Parathyroid adenoma (tissue), 2 donors: Measurements from ENCODE around the gene MELK.

Experiments used
- H2AFZ ChIP-seq: fragments of 300-600 bp; sonication (generic); one replicate; pipeline ENCODE4 v1.7.0; 2017; ENCODE audit warnings: antibody characterized with exemption, mild to moderate bottlenecking
- H3K27ac ChIP-seq: fragments of 300-600 bp; sonication (generic); one replicate; pipeline ENCODE4 v1.7.0; 2017
- H3K27me3 ChIP-seq: fragments of 300-600 bp; sonication (generic); one replicate; pipeline ENCODE4 v1.7.0; 2017; ENCODE audit warnings: low read length; ENCODE audit not compliant: control insufficient read depth, insufficient read depth
- H3K36me3 ChIP-seq: fragments of 300-600 bp; sonication (generic); one replicate; pipeline ENCODE4 v1.7.0; 2017; ENCODE audit warnings: low read length; ENCODE audit not compliant: control insufficient read depth, insufficient read depth
- H3K4me1 ChIP-seq: fragments of 300-600 bp; sonication (generic); one replicate; pipeline ENCODE4 v1.7.0; 2017; ENCODE audit warnings: control low read depth
- H3K4me2 ChIP-seq: fragments of 300-600 bp; sonication (generic); one replicate; pipeline ENCODE4 v1.7.0; 2017; ENCODE audit warnings: low read length
- H3K4me3 ChIP-seq: fragments of 300-600 bp; sonication (generic); one replicate; pipeline ENCODE4 v1.7.0; 2017; ENCODE audit warnings: low read depth, low read length
- H3K79me2 ChIP-seq: fragments of 300-600 bp; sonication (generic); one replicate; pipeline ENCODE4 v1.7.0; 2017; ENCODE audit warnings: control low read depth
- H3K9ac ChIP-seq: fragments of 300-600 bp; sonication (generic); one replicate; pipeline ENCODE4 v1.7.0; 2017; ENCODE audit warnings: mild to moderate bottlenecking
- H3K9me3 ChIP-seq: fragments of 300-600 bp; sonication (generic); one replicate; pipeline ENCODE4 v1.7.0; 2017; ENCODE audit warnings: low read length; ENCODE audit not compliant: control insufficient read depth
- TF ChIP-seq, protein P1 (sequence below): fragments of 300-600 bp; sonication (generic); IDR thresholded peaks from one replicate; pipeline ENCODE4 v1.7.0; 2017; ENCODE audit warnings: antibody characterized with exemption, mild to moderate bottlenecking
- donor health status: primary hyperparathyroidism.

The MELK gene

DNA sequence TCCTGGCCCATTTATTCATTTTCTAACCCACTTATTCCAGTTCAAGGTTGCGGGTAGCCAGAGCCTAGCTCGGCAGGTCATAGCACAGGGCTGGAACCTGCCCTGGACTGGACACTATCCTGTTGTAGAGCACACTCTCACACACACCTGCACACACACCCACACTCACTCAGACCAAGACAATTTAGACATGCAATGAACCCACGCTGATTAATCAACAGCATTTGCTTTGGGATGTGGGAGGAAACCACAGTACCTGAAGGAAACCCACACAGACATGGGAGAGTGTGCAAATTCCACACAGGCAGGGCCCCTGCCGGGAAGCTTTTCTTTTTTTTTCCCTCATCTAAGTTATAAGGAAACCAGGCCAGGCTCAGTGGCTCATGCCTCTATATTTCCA, 34.8 kb upstream of the MELK start:
- H3K4me1 ChIP-seq, result no peaks in the 10 kb centered on the region
- TF ChIP-seq, protein P1, sequence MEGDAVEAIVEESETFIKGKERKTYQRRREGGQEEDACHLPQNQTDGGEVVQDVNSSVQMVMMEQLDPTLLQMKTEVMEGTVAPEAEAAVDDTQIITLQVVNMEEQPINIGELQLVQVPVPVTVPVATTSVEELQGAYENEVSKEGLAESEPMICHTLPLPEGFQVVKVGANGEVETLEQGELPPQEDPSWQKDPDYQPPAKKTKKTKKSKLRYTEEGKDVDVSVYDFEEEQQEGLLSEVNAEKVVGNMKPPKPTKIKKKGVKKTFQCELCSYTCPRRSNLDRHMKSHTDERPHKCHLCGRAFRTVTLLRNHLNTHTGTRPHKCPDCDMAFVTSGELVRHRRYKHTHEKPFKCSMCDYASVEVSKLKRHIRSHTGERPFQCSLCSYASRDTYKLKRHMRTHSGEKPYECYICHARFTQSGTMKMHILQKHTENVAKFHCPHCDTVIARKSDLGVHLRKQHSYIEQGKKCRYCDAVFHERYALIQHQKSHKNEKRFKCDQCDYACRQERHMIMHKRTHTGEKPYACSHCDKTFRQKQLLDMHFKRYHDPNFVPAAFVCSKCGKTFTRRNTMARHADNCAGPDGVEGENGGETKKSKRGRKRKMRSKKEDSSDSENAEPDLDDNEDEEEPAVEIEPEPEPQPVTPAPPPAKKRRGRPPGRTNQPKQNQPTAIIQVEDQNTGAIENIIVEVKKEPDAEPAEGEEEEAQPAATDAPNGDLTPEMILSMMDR, result no peak
- no peaks in the 10 kb centered on the region for H3K9me3 ChIP-seq
- no peaks in the 10 kb centered on the region for H3K36me3 ChIP-seq
- H3K79me2 ChIP-seq, result no peaks in the 10 kb centered on the region
- H3K27me3 ChIP-seq, result no peaks in the 10 kb centered on the region
- no peak overlapping the region for H2AFZ ChIP-seq
- H3K4me2 ChIP-seq, result no peak overlapping the region
- no peak overlapping the region for H3K4me3 ChIP-seq
- no peak overlapping the region for H3K9ac ChIP-seq
- no peak overlapping the region for H3K27ac ChIP-seq

DNA sequence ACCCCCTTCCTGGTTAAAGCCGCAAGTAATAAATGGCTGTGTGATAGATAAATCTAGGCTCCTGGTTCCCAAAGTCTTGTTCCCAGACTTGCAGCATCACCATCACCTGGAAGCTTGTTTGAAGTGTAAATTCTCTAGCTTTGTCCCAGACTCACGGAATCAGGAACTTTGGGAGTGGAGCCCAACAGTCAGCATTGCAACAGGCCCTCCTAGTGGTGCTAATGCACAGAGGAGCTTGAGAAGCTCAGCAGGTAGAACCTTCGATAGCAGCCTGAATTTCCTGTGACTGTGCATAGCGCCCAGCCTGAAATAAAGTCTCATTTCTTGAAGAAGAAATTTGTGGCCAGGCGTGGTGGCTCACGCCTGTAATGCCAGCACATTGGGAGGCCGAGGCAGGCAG, 30.3 kb upstream of the MELK start:
- H3K27ac ChIP-seq, result no peak overlapping the region
- H3K36me3 ChIP-seq, result no peaks in the 10 kb centered on the region
- TF ChIP-seq, protein P1, result no peak
- no peaks in the 10 kb centered on the region for H3K4me1 ChIP-seq
- no peak overlapping the region for H3K9ac ChIP-seq
- no peak overlapping the region for H2AFZ ChIP-seq
- H3K9me3 ChIP-seq, result no peaks in the 10 kb centered on the region
- no peaks in the 10 kb centered on the region for H3K27me3 ChIP-seq
- no peak overlapping the region for H3K4me2 ChIP-seq
- no peak overlapping the region for H3K4me3 ChIP-seq
- no peaks in the 10 kb centered on the region for H3K79me2 ChIP-seq

DNA sequence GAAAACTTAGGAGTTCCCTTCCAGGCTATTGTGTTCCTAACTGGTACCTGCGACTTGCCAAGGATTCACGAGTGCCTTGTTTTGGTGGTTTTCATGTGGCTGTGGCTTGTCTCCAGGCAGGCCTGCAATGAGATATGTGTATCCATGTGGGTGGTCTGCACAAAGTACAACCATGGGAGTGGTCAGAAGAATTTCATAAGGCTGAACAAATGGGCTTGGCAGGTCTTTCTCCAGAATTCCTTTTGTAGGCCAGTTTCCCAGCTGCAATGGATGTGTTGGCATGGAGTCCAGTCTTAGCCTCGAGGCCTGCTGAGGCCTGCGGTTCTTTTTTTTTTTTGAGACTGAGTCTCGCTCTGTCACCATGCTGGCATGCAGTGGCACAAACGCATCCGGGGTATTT, 28.8 kb upstream of the MELK start:
- H3K9ac ChIP-seq, result no peak overlapping the region
- no peaks in the 10 kb centered on the region for H3K4me1 ChIP-seq
- H3K9me3 ChIP-seq, result no peaks in the 10 kb centered on the region
- no peak overlapping the region for H3K4me3 ChIP-seq
- TF ChIP-seq, protein P1, result no peak
- H3K27me3 ChIP-seq, result no peaks in the 10 kb centered on the region
- H2AFZ ChIP-seq, result no peak overlapping the region
- H3K4me2 ChIP-seq, result no peak overlapping the region
- no peaks in the 10 kb centered on the region for H3K79me2 ChIP-seq
- H3K36me3 ChIP-seq, result no peaks in the 10 kb centered on the region
- H3K27ac ChIP-seq, result no peak overlapping the region

DNA sequence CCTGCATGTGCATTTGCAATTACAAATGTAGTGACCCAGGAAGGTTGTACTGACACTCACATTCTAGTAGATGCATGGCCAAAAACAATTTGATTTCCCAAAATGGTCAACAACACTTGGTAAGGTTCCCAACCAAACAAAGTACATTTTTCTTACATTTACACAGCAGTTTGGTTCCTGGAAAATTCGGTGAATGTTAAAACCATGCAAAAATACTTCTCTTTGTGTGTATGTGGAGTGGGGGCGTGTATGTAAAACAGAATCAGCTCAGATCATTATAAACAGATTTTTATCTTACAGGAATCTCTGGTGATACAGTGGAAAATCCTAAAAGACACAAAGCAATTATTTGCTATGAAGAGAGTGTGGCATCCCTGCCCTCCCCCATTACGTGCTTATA, 25.1 kb upstream of the MELK start:
- Histone ChIP-seq H3K4me1 (no peaks in the 10 kb centered on the region), H3K9ac (no peak overlapping the region), H3K27ac (no peak overlapping the region), H3K4me2 (no peak overlapping the region), H3K27me3 (no peaks in the 10 kb centered on the region), H3K4me3 (no peak overlapping the region), H3K79me2 (no peaks in the 10 kb centered on the region), H3K9me3 (no peaks in the 10 kb centered on the region), H3K36me3 (no peaks in the 10 kb centered on the region), H2AFZ (no peak overlapping the region)
- TF ChIP-seq, protein P1, result no peak

DNA sequence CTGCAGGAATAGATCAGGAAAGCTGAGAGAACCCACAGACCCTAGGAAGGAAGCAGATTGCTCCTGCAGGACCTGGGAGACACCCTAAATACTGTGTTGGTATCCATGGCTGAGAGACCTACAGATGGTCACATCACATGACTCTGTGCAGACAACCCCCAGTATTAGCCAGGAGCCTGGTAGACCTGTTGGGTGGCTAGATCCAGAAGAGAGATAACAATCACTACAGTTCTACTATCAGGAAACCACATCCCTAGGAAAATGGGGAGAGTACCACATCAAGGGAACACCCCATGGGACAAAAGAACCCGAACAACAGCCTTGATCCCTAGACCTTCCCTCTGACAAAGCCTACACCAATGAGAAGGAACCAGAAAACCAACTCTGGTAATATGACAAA, 24.2 kb upstream of the MELK start:
- Histone ChIP-seq H3K79me2 (no peaks in the 10 kb centered on the region), H3K4me3 (no peak overlapping the region), H3K27ac (no peak overlapping the region), H3K4me2 (no peak overlapping the region), H3K4me1 (no peaks in the 10 kb centered on the region), H2AFZ (no peak overlapping the region), H3K27me3 (no peaks in the 10 kb centered on the region), H3K9ac (no peak overlapping the region), H3K9me3 (no peaks in the 10 kb centered on the region), H3K36me3 (no peaks in the 10 kb centered on the region)
- TF ChIP-seq, protein P1, result no peak
